Measurements from ENCODE around the gene CHSY1.

Gene CHSY1

DNA sequence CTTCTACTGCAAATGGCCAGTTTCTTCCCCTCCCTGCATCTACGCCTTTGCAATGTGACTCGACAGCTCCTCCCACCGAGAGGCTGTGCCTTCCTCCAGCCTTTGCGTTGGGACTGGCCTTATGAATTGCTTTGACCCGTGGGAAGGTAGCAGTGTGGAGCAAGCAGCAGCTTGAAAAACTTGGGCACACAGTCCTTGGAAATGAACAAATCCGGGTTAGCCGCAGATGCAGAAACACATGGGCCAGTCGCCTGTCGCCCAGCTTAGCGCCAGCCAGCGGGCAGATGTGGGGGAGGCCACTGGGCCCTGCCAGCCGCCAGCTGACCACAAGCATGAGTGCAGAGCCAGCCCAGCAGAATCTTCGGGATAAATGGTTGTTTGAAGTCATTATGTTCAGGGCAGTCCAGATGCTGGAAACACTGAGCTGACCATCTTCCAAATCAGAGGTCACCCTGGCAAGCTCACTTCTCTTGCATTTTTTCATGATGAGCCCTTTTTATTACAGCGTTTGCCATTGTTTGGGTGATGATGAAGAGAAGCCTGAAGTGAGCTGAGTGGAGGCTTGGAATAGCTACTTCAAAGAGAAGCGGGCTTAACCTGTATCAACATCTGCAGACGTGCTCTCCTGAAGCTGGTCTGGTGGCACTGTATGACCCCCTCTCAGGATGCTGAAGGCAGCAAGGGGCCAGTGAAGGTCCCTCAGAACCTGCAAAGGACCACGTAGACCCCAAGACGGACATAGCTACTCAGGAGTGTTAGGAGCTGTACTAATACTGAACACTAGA is 15.7 kb upstream of the CHSY1 start:
- no peak for DNase-seq

- DNase-seq = no peak
These were observed 14.9 kb upstream of the CHSY1 start for GRCh38 chr15:101266787-101267186.

GRCh38 chr15:101266034-101266433 is 14.2 kb upstream of the CHSY1 start:
- DNase-seq = no peak

DNA sequence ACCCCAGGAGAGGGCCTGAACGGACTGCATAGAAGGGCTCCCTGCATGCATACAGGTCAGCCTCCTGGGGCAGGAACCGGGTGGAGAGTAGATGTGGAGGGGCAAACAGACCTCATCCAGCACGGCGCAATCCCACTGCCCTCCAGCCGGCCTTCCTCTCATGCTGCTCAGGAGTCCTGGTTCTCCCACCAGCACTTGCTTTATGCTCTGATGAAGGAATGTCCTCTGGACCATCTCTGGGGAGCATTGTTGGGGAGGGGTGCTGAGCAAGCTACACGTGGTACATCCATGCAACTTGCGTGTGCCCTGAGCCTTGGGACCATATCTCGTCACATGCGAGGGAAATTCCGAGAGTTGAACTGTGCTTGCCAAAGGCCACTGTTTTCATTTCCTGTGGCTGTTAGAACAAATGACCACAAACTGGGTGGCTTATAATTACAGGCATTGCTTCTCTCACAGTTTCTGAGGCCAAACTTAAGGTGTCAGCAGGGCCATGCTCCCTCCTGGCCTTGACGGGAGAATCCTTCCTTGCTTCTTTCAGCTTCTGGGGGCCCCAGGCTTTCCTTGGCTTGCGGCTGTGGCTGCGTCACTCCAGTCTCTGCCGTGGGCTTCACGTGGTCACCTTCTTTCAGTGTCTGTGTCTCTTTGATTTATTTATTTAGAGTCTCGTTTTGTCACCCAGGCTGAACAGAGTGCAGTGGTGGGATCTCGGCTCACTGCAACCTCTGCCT is 13.2 kb upstream of the CHSY1 start:
- no peak for DNase-seq

- DNase-seq = no peak
These were observed 12.2 kb upstream of the CHSY1 start for GRCh38 chr15:101264011-101264410.

DNA sequence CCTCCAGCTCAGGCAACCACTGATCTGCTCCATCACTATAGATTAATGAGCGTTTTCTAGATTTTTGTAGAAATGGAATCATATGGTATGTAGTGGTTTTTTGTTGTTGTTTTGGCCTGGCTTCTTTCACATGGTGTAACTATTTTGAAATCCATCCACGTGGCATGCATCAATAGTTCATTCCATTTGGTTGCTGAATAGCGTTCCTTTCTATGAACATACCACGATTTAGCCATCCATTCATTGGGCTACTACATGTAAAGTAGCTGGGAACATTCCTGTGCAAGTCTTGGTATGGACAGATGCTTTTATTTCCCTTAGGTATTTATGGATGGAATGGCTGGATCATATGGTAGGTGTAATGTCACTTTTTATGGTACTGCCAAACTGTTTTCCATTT is 10.7 kb upstream of the CHSY1 start:
- no peak for DNase-seq

GRCh38 chr15:101258238-101259144 is 6.6 kb upstream of the CHSY1 start:
- peak; percentile 57 for DNase-seq

- no peak for DNase-seq
These were observed 4.9 kb upstream of the CHSY1 start for GRCh38 chr15:101256757-101257156.

GRCh38 chr15:101255615-101256241 is 3.9 kb upstream of the CHSY1 start:
- DNase-seq = no peak

- DNase-seq = no peak
These were observed 3.2 kb upstream of the CHSY1 start for GRCh38 chr15:101255051-101255395.

DNA sequence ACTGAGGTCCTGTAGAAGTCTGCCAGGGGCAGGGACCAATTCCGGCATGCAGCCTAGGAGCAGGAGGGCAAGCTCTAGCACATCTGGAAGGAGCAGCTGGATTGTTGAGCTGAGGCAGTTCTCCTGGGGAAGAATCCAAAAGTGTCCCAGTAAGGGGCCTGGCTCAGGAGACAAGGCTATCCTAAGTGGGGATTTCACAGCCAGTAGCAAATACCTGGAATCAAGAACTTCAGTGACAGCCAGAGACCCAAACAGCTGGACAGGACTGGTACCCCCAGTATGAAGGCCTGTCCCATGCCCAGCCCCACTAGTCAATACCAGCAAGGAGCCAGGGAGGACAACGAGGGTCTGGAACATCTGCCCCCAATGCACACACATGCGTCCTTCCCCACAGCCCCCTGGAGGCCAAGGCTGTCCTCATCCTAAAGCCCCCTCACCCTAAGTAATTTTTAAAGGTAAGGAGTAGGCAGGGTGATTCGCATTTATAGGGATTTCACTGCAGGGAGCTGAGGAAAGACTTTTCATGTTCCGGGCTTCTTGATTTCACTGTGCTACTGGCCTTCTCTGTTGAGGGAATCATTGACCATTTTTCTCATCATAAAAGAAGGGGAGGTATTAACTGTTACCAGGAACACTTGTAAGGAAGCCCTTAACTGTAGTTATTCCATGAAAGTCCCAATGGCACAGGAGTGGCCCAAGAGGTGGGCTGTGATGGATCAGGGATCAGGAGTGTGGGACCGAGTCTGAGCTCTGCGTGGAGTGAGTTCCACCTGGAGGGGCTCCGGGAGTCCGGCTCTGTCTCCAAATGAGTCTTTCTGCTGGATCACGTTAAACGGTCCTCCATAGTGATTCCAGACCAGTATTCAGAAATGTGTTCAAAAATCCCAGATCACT is 2.6 kb upstream of the CHSY1 start:
- no peak for DNase-seq

- no peak for DNase-seq
These were observed 988 bp upstream of the CHSY1 start for GRCh38 chr15:101252836-101253235.

DNA sequence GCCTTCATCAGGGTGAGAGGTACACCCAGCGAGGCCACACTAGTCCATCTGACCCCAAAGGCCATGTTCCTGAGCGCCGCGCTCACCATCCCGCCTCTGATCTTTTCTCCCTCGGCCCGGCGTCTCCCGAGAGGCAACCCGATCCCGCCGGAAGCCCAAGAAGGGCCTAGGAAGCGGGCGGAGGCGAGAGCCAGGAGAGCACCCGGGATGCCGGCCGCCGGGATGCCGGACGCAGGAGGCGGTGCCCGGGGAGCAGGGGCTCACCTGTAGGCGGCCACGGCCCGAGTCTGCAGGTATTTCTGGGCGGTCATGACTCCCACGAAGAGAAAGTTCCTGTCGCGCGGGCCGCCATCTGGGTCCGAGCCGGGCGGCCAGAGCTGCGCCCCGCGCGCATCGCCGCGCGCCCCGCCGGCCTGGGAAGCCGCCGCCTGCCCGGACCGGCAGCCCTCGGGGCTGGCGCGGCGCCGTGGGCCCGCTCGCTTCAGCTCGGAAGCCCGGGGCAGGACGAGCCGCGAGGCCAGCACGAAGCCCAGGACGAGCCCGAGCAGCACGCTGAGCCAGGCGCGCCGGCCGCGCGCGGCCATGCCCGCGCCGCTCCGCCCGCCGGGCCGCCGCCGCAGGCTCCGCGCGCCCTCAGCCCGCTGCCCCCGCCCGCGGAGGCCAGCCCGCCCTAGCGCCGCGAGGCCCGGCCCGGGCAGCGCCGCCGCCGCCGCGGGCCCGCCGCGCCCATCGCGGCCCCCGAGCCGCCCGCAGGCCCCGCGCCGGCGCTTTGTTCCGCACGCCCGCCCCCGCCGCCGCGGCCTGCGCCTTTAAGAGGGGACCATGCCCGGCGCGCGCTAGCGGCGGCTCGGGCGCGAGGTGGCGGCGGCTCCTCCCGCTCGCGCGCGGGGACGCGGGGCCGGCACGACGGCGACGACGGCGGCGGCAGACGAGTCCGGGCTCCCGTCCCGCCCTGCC is 697 bp downstream of the CHSY1 start:
- DNase-seq = peak; percentile 72

GRCh38 chr15:101250341-101250831 is 1.5 kb downstream of the CHSY1 start:
- no peak for DNase-seq

DNA sequence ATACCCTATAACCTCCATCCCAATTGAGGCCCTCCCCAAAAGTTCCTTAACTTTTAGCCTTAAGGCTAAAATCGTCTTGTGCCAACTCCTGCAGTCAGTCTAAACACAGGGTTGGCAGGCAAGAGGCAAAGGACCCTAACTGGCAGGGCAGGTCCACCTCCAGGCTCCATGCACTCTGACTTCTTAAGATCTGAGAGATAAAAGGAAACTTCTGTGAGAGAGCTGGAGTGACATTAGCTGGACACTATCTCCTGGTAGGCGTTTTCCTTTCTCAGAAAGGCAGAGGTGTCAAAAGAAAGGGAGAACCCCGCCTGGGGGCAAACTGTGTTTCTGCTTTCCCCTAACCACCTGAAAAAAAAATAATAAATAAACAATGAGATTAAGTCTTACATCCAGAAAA is 3.6 kb downstream of the CHSY1 start:
- DNase-seq = no peak

GRCh38 chr15:101246824-101247745 is 4.8 kb downstream of the CHSY1 start:
- DNase-seq = no peak

DNA sequence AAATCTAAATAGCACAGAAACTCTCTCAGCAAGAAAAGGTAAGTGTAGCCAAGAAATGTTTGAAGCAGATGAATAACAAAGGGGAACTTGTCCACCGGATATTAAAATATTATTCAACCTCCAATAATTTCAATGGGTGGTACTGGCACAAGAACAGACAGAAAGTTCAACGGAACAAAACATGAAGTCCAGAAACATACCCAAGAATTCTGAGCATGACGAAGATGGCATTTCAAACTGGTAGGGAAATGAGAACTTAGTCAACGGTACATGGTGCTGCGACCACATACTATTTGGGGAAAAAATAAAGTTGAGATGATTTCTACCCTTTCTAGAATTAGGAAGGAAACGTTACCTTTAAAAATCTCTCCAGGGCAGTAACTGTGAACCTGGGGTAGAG is 5.5 kb downstream of the CHSY1 start:
- DNase-seq = no peak

- DNase-seq = no peak
These were observed 6.8 kb downstream of the CHSY1 start for GRCh38 chr15:101244889-101245668.
